Duodenal mucosa (tissue), 2 donors: ENCODE results near the gene FAM234B.

ENCODE experiments used
- H3K27ac ChIP-seq: one replicate; pipeline ENCODE4 v1.7.0; 2013; ENCODE audit warnings: low read depth, low read length
- H3K27me3 ChIP-seq, 2 donors: one replicate each; pipeline ENCODE4 v1.7.0; 2013; ENCODE audit warnings: low read length in 2 of 2, control low read depth in 1 of 2; ENCODE audit not compliant: insufficient read depth in 2 of 2, control insufficient read depth in 1 of 2
- H3K36me3 ChIP-seq, 2 donors: one replicate each; pipeline ENCODE4 v1.7.0; 2013; ENCODE audit warnings: low read length in 2 of 2, control low read depth in 1 of 2; ENCODE audit not compliant: insufficient read depth in 2 of 2, control insufficient read depth in 1 of 2
- H3K4me1 ChIP-seq, 2 donors: one replicate each; pipeline ENCODE4 v1.7.0; 2013; ENCODE audit warnings: low read length in 2 of 2, control low read depth in 1 of 2; ENCODE audit not compliant: insufficient read depth in 2 of 2, control insufficient read depth in 1 of 2
- H3K4me3 ChIP-seq, 2 donors: one replicate each; pipeline ENCODE4 v1.7.0; 2013; ENCODE audit warnings: low read length in 2 of 2, low read depth in 1 of 2
- H3K9ac ChIP-seq, 2 donors: one replicate each; pipeline ENCODE4 v1.7.0; 2013; ENCODE audit warnings: low read length in 2 of 2, low read depth in 1 of 2
- H3K9me3 ChIP-seq, 2 donors: one replicate each; pipeline ENCODE4 v1.7.0; 2013; ENCODE audit warnings: low read length in 2 of 2, control low read depth in 1 of 2; ENCODE audit not compliant: control insufficient read depth in 1 of 2

The FAM234B gene

DNA sequence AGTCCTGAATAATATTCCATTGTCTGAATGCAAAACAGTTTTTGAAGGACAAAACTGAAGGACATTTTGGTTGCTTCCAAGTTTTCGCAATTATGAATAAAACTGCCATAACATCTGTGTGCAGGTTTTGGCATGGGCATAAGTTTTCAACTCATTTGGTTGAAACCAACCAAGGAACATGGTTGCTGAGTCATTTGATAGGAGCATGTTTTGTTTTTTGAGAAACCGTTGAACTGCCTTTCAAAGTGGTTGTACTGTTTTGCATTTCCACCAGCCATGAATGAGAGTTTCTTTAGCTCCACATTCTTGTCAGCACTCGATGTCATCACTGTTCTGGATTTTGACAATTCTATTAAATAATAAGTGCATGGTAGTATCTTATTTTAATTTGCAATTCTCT, 82.3 kb downstream of the FAM234B start:
- Histone ChIP-seq H3K9ac (no peak overlapping the region), H3K27ac (no peak overlapping the region), H3K4me3 (no peak overlapping the region), H3K9me3 (no peaks in the 10 kb centered on the region), H3K4me1 (no peaks in the 10 kb centered on the region), H3K27me3 (no peaks in the 10 kb centered on the region), H3K36me3 (no peaks in the 10 kb centered on the region)

DNA sequence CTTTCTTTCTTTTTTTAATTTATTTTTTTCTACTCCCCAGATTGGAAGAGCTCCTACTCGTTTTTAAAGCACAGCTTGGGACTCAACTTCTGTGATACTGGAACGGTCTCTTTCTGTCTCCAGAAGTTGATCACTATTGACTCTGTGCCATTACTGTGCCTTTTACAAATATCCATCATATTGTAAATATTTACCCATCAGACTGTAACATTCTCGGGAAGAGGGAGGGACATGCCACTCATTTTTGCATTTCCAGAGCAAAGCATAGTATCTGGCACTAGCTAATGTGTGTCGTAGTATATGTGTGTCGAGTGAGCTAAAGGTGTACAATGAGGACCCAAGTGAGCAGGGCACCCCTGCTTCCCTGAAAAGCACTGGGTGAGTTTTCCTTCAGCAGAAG, 83.3 kb downstream of the FAM234B start:
- H3K9me3 ChIP-seq = no peaks in the 10 kb centered on the region
- H3K27me3 ChIP-seq = no peaks in the 10 kb centered on the region
- H3K4me1 ChIP-seq = no peaks in the 10 kb centered on the region
- no peak overlapping the region for H3K9ac ChIP-seq
- H3K4me3 ChIP-seq = no peak overlapping the region
- H3K36me3 ChIP-seq = no peaks in the 10 kb centered on the region
- no peak overlapping the region for H3K27ac ChIP-seq

DNA sequence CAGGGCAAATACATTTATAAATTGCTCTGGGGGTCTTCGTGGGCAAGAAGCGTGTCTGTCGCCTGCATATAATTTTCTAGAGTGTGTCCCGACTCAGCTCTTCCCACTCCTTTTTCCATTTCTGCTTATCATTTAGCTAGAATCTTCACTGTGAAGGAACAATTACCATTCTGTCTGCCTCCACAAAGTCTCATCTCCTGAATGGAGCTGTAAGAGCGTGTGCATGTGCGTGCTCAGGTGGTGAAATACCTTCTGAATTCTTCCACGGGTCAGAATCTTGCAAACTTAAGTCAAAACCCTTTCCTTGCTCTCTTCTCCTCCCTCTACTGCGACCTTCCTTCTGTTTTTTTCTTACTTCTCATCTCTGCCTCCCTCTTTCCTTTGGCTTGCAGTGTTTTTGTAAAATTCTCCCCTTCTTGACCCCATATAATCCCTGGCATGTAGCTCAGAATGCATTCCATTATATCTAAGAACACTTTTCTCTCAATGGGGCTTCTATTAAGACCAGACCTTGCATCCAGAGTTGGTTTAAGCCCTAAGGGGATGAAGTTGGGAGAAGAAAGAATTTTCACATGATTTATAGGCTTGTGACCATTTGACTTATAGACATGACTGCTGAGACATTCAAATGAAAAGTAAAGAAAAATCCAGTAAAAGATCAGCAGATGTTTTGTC, 84.2 kb downstream of the FAM234B start:
- Histone ChIP-seq H3K9ac (no peak overlapping the region), H3K36me3 (no peaks in the 10 kb centered on the region), H3K4me1 (no peaks in the 10 kb centered on the region), H3K4me3 (no peak overlapping the region), H3K27ac (no peak overlapping the region), H3K9me3 (no peaks in the 10 kb centered on the region), H3K27me3 (no peaks in the 10 kb centered on the region)

DNA sequence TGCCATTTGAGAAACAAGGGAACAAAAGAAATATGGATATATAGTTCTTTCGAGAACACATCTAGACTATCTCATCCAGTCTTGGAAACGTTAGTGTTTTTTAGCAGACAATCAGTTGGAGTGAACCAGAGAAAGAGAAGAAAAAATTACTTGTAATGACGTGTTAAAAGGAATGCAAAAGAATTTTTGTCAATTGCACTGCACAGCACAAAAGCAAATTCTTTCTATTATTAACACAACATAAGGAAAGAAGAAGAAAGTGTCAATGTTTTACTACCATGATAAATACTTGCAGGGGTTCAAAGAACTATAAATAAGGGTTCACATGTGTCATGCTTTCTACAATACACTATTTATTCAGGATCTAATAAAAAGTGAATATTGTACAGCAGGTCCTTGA, 86.8 kb downstream of the FAM234B start:
- no peak overlapping the region for H3K27ac ChIP-seq
- H3K4me3 ChIP-seq = no peak overlapping the region
- no peaks in the 10 kb centered on the region for H3K4me1 ChIP-seq
- no peaks in the 10 kb centered on the region for H3K9me3 ChIP-seq
- H3K36me3 ChIP-seq = no peaks in the 10 kb centered on the region
- no peaks in the 10 kb centered on the region for H3K27me3 ChIP-seq
- no peak overlapping the region for H3K9ac ChIP-seq
